Iris pigment epithelial cell (primary cell): ENCODE data around the gene GRAMD2A.

Source experiments
- DNase-seq: peaks from one replicate; pipeline ENCODE4 v3.0.0-alpha.2; 2011; ENCODE audit warnings: low read depth

Gene GRAMD2A

GRCh38 chr15:72133211-72133610 is 64.4 kb downstream of the GRAMD2A start:
- DNase-seq: no peak

DNA sequence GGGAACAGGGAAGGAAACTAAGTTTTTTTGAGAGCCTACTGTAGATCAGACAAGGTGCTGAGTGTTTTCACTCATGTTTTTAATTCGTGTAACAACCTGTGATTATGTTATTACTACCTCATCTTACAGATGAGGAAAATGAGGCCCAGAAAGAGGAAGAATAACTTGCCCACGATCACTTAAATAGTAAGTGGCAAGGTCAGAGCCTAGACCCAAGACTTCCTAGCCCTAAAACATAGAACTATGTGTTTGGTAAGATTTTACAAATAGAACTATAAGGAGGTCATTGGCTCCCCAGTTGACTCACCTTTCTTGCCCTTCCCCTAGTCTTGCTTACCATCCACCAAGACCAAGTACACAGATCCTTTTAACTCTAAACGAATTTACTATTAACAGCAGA is 65.7 kb downstream of the GRAMD2A start:
- no peak for DNase-seq

DNA sequence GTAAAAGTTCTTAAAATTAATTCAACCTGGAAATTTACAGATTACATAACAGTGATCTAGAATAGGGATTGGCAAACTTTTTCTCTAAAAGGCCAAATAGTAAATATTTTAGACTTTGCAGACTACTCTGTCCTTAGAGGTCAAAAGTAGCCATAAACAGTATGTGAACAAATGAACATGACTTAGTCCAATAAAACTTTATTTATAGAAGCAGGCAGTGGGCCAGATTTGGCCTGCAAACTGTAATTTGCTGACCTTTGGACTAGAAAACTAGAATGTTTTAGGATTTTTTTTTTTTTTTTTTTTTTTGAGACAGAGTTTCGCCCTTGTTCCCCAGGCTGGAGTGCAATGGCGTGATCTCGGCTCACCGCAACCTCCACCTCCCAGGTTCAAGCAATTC is 67.3 kb downstream of the GRAMD2A start:
- no peak for DNase-seq

- no peak for DNase-seq
These were observed 69.2 kb downstream of the GRAMD2A start for GRCh38 chr15:72128359-72128758.

- DNase-seq: no peak
These were observed 69.8 kb downstream of the GRAMD2A start for GRCh38 chr15:72127724-72128322.

DNA sequence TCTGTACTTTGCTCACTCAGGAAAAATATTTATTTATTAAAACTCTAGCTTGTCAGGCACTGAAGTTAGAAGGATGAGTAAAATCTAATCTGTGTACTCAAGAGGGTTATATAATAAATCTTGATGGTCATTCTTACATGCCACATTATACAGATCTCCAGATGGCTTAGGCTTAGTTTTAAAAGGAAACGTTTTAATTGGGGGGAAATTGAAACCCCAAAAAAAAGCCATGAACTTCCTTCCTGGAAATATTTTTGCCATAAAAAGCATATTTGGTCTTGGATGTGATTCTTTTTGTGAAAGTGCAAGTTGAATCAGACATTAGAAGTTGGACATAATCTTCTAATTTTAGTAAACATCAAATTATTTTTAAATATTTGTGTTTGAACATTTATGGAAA is 73.4 kb downstream of the GRAMD2A start:
- no peak for DNase-seq

DNA sequence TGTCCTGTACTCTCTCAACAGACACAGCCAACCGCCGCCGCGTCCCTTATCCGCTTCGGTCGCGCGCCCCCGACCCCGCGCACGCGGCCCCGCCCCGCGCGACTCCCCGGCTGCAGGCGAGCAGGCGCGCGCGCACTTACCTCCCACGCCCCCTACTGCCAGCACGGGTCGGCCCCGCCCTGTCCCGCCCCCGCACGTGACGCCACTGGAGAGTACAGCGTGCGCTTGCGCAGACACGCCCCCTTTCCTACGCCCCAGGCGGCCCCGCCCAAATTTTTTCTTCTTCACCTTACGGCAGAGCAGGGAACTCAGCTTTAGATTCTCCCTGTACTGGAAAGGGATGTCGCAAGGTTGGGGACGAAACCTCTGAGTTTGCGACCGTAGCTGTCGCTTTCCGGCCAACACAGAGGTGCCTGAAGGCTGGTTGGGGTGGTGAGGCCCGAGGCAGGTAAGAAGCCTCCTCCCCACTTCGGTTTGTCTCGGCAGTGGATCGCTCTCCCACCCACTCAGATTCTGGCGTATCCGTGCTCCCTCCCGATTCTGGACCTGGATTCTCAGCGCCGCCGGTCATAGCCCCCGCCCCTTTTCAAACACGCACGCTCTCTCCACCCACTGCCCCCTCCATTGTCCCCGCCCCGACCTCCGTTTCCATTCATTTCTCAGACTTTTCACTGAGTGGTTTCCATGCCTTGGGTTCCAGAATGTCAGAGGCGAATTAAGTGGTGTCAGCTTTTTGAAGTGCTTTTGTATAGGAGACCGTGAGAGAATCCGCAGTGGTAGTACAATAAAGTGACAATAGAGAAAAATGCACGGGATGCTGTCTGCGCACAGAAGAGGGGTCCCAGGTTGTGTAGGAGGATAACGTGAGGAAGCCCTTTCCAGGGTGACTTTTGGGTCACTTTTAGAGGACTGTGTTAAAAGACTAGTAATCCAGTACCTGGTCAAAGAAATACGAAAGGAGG is 79.3 kb downstream of the GRAMD2A start, which contains the start of the genes MYO9A and SENP8:
Gene MYO9A (minus strand): TSS at position 134 of the 962 bp plus-strand sequence. CDS start 71,587 bp downstream, outside the sequence.
Gene SENP8 (plus strand): TSS at position 387 of the 962 bp plus-strand sequence. CDS start 21,221 bp downstream, outside the sequence.
- peak; percentile 98 for DNase-seq

GRCh38 chr15:72117486-72118016 is 80.0 kb downstream of the GRAMD2A start:
- peak; percentile 87 for DNase-seq

DNA sequence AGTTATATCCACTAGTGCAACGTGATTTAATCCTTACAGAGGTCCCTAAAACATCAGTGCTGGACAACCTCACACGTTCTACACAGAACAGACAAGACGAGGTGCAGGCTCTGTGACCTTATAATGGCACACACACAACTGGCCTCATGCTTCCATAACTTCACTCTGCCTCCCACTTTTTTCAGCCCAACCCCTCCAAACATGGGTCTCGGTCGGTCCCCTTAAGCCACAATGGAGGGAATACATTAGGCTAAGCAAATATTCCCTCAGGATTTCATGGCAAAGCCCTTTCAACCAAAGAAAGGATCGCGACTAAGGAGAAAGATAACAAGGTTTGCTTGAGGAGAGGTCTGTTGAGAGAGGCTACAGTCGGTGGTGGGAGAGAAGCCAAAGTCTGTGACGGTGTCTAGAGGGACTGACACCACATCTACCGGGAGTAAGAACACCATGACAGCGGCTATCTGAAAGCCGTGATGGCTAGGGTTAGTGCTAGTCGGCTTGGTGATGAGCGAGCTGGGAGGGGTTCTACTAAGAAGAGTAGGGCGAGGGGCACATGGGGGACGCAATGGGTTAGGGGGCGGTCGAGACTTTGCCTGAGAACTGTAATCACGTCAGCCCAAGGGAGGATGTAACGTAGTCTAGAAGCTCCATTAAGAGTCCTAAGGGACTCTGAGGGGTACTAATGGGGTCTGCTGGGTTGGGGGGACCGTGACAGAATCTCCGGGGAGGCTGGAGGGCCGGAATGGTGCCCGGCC is 80.7 kb downstream of the GRAMD2A start:
- DNase-seq: peak; percentile 36

GRCh38 chr15:72113347-72114031 is 84.1 kb downstream of the GRAMD2A start:
- peak; percentile 25 for DNase-seq

GRCh38 chr15:72112805-72113204 is 84.8 kb downstream of the GRAMD2A start:
- no peak for DNase-seq

- peak; percentile 47 for DNase-seq
These were observed 85.5 kb downstream of the GRAMD2A start for GRCh38 chr15:72112116-72112515.

DNA sequence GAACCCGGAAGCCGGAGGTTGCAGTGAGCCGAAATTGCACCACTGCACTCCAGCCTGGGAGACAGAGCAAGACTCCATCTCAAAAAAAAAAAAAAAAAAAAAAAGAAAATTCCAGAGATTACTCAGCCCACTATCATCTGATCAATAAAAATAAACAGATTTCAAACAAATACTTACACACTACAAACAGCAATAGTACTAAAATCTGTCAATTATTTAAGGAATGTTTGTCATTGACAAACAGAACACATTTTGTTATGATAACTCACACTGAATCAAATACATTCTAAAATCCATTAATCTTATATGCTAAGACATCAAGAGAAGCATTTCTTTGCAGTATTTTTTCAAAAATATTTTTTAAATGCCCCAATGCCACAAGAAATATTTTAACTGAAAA is 87.2 kb downstream of the GRAMD2A start:
- peak; percentile 28 for DNase-seq
